HuH-7.5 (cell line): Measurements from ENCODE around the gene MGST1.
A peak's percentile ranks its signal among the peaks of the same experiment; 100 is the strongest.

Source experiments
- DNase-seq: peaks from one replicate; pipeline ENCODE4 v3.0.0; 2011; ENCODE audit warnings: low spot score

MGST1 gene

GRCh38 chr12:16347391-16348298 is at the start of gene MGST1:
Gene MGST1, plus strand, starts transcription at chr12:16347645. Its CDS starts 6,608 bp downstream, at chr12:16354253.
- DNase-seq = peak; percentile 41

GRCh38 chr12:16299403-16299802 is 48.0 kb upstream of the MGST1 start:
- DNase-seq = no peak

GRCh38 chr12:16300122-16300521 is 47.3 kb upstream of the MGST1 start:
- no peak for DNase-seq

- no peak for DNase-seq
Observed at GRCh38 chr12:16300736-16301135, 46.7 kb upstream of the MGST1 start.

GRCh38 chr12:16303939-16304338 is 43.5 kb upstream of the MGST1 start:
- DNase-seq = no peak

GRCh38 chr12:16307856-16308475 is 39.5 kb upstream of the MGST1 start:
- no peak for DNase-seq

- DNase-seq = no peak
Observed at GRCh38 chr12:16310934-16311333, 36.5 kb upstream of the MGST1 start.

- DNase-seq = no peak
Observed at GRCh38 chr12:16323010-16323409, 24.4 kb upstream of the MGST1 start.

GRCh38 chr12:16323638-16324037 is 23.8 kb upstream of the MGST1 start:
- no peak for DNase-seq

GRCh38 chr12:16324272-16324671 is 23.2 kb upstream of the MGST1 start:
- no peak for DNase-seq

GRCh38 chr12:16324772-16325171 is 22.7 kb upstream of the MGST1 start:
- no peak for DNase-seq

- DNase-seq = no peak
Observed at GRCh38 chr12:16325426-16325825, 22.0 kb upstream of the MGST1 start.

- no peak for DNase-seq
Observed at GRCh38 chr12:16327963-16328362, 19.5 kb upstream of the MGST1 start.

- no peak for DNase-seq
Observed at GRCh38 chr12:16329594-16329993, 17.9 kb upstream of the MGST1 start.

GRCh38 chr12:16330560-16330959 is 16.9 kb upstream of the MGST1 start:
- DNase-seq = no peak

- DNase-seq = no peak
Observed at GRCh38 chr12:16331998-16332397, 15.4 kb upstream of the MGST1 start.

- no peak for DNase-seq
Observed at GRCh38 chr12:16335838-16336237, 11.6 kb upstream of the MGST1 start.

- DNase-seq = no peak
Observed at GRCh38 chr12:16344269-16344668, 3.2 kb upstream of the MGST1 start.

GRCh38 chr12:16345105-16345504 is 2.3 kb upstream of the MGST1 start:
- no peak for DNase-seq

GRCh38 chr12:16346958-16347357 is 487 bp upstream of the MGST1 start:
- DNase-seq = no peak

GRCh38 chr12:16348435-16349130 is 1.1 kb downstream of the MGST1 start:
- no peak for DNase-seq

GRCh38 chr12:16349131-16349460 is 1.7 kb downstream of the MGST1 start:
- DNase-seq = no peak

- no peak for DNase-seq
Observed at GRCh38 chr12:16350682-16351081, 3.2 kb downstream of the MGST1 start.
